Mesenchymal stem cell (in vitro differentiated cells and primary cell): ENCODE measurements around the gene SRSF2.
A peak's percentile ranks its signal among the peaks of the same experiment; 100 is the strongest.

Experiments
- DNase-seq: peaks from one replicate; pipeline ENCODE4 v3.0.0-alpha.2; 2013
- H2AFZ ChIP-seq: one replicate; pipeline ENCODE4 v1.6.1; 2013; ENCODE audit warnings: low read depth, mild to moderate bottlenecking, control low read depth, inconsistent platforms, low read length, moderate library complexity
- H2AK5ac ChIP-seq: 2 replicates; pipeline ENCODE4 v1.6.1; 2013; ENCODE audit warnings: low read length, moderate library complexity, mild to moderate bottlenecking, inconsistent platforms; ENCODE audit not compliant: severe bottlenecking
- H2BK120ac ChIP-seq: one replicate; pipeline ENCODE4 v1.6.1; 2013; ENCODE audit warnings: low read depth, mild to moderate bottlenecking, inconsistent platforms, low read length, moderate library complexity
- H2BK12ac ChIP-seq, 2 experiments: one replicate each; pipeline ENCODE4 v1.6.1; 2013; ENCODE audit warnings: inconsistent platforms in 2 of 2, low read length in 2 of 2, mild to moderate bottlenecking in 2 of 2, moderate library complexity in 2 of 2, control low read depth in 1 of 2
- H2BK15ac ChIP-seq: one replicate; pipeline ENCODE4 v1.6.1; 2013; ENCODE audit warnings: mild to moderate bottlenecking, low read depth, inconsistent platforms; ENCODE audit not compliant: poor library complexity, severe bottlenecking
- H2BK5ac ChIP-seq: 2 replicates; pipeline ENCODE4 v1.6.1; 2013; ENCODE audit warnings: low read depth, mild to moderate bottlenecking, low read length, control low read depth, inconsistent platforms; ENCODE audit not compliant: poor library complexity, severe bottlenecking
- H3K14ac ChIP-seq, 2 experiments: one replicate each; pipeline ENCODE4 v1.6.1; 2013; ENCODE audit warnings: inconsistent platforms in 2 of 2, low read length in 2 of 2, control low read depth in 1 of 2, mild to moderate bottlenecking in 1 of 2, moderate library complexity in 1 of 2
- H3K18ac ChIP-seq, 2 experiments: one replicate each; pipeline ENCODE4 v1.6.1; 2013; ENCODE audit warnings: inconsistent platforms in 2 of 2, low read length in 2 of 2, control low read depth in 1 of 2, low read depth in 1 of 2, mild to moderate bottlenecking in 1 of 2
- H3K23ac ChIP-seq, 2 experiments: one replicate each; pipeline ENCODE4 v1.6.1; 2013; ENCODE audit warnings: inconsistent platforms in 2 of 2, low read length in 2 of 2, mild to moderate bottlenecking in 2 of 2, moderate library complexity in 2 of 2, control low read depth in 1 of 2
- H3K27ac ChIP-seq: 2 replicates; pipeline ENCODE4 v1.5.1; 2013; ENCODE audit warnings: mild to moderate bottlenecking, moderate library complexity, low read length, control low read depth, inconsistent platforms; ENCODE audit not compliant: poor library complexity, severe bottlenecking
- H3K27me3 ChIP-seq, 2 experiments: 2 replicates each; pipeline versions ENCODE4 v1.6.1 to v1.7.0; 2013; ENCODE audit warnings: low read length in 2 of 2, mild to moderate bottlenecking in 2 of 2, moderate library complexity in 2 of 2, control low read depth in 1 of 2, inconsistent platforms in 1 of 2; ENCODE audit not compliant: control insufficient read depth in 1 of 2, insufficient read depth in 1 of 2
- H3K36me3 ChIP-seq, 2 experiments: 2 replicates each; pipeline versions ENCODE4 v1.6.1 to v1.7.0; 2013; ENCODE audit warnings: low read length in 2 of 2, control low read depth in 1 of 2, inconsistent platforms in 1 of 2, low read depth in 1 of 2, mild to moderate bottlenecking in 1 of 2; ENCODE audit not compliant: insufficient read depth in 2 of 2, control insufficient read depth in 1 of 2
- H3K4ac ChIP-seq, 2 experiments: one replicate each; pipeline ENCODE4 v1.6.1; 2013; ENCODE audit warnings: inconsistent platforms in 2 of 2, low read length in 2 of 2, mild to moderate bottlenecking in 2 of 2, moderate library complexity in 2 of 2, control low read depth in 1 of 2, low read depth in 1 of 2
- H3K4me1 ChIP-seq: 2 replicates; pipeline ENCODE4 v1.6.1; 2013; ENCODE audit warnings: low read depth, low read length, control low read depth; ENCODE audit not compliant: control insufficient read depth, insufficient read depth
- H3K4me2 ChIP-seq: 2 replicates; pipeline ENCODE4 v1.6.1; 2013; ENCODE audit warnings: low read length, mild to moderate bottlenecking, inconsistent platforms; ENCODE audit not compliant: poor library complexity, severe bottlenecking
- H3K4me3 ChIP-seq, 2 experiments: 2 replicates each; pipeline versions ENCODE4 v1.5.1 to v1.7.0; 2013; ENCODE audit warnings: low read length in 2 of 2, mild to moderate bottlenecking in 2 of 2, control low read depth in 1 of 2, low read depth in 1 of 2; ENCODE audit not compliant: insufficient read depth in 1 of 2
- H3K79me1 ChIP-seq: replicated peaks from 2 replicates; pipeline ENCODE4 v1.6.1; 2013; ENCODE audit warnings: mild to moderate bottlenecking, control low read depth, low read length, inconsistent platforms; ENCODE audit not compliant: poor library complexity, severe bottlenecking
- H3K9ac ChIP-seq: 2 replicates; pipeline ENCODE4 v1.7.0; 2013; ENCODE audit warnings: mild to moderate bottlenecking, low read length, moderate library complexity
- H3K9me3 ChIP-seq: 2 replicates; pipeline ENCODE4 v1.7.0; 2013; ENCODE audit warnings: mild to moderate bottlenecking, low read length; ENCODE audit not compliant: control insufficient read depth
- H4K8ac ChIP-seq: one replicate; pipeline ENCODE4 v1.6.1; 2013; ENCODE audit warnings: inconsistent platforms, mild to moderate bottlenecking, low read length, moderate library complexity
- H4K91ac ChIP-seq: one replicate; pipeline ENCODE4 v1.6.1; 2013; ENCODE audit warnings: mild to moderate bottlenecking, low read length, inconsistent platforms
- WGBS: methylation state at CpG from one replicate; pipeline ENCODE4 v1.1.7; 2013; ENCODE audit warnings: mixed read lengths; 5-methylcytosine and 5-hydroxymethylcytosine counted together

The SRSF2 gene

GRCh38 chr17:76707985-76708807, 28.9 kb downstream of the SRSF2 start:
- Histone ChIP-seq H2BK5ac (peak overlapping the region; percentile 0), H3K9ac (peak overlapping the region; percentile 94), H3K23ac (no peak overlapping the region), H2BK15ac (no peak overlapping the region), H2AFZ (no peak overlapping the region), H2AK5ac (peak overlapping the region; percentile 88), H4K91ac (no peak overlapping the region), H3K9me3 (no peaks in the 10 kb centered on the region), H3K4me3 (peak overlapping the region in 1 of 2 experiments; percentile 84), H2BK120ac (peak overlapping the region; percentile 71), H3K4ac (peak overlapping the region; percentile 17 to 72), H3K4me2 (peak overlapping the region; percentile 69), H3K27me3 (no peaks in the 10 kb centered on the region), H4K8ac (peak overlapping the region; percentile 3), H2BK12ac (peak overlapping the region; percentile 75 to 76), H3K27ac (peak overlapping the region; percentile 91), H3K36me3 (peaks cover 7 to 15% of the 10 kb centered on the region in 2 experiments), H3K4me1 (peaks cover 30% of the 10 kb centered on the region), H3K14ac (no peak overlapping the region), H3K18ac (peak overlapping the region; percentile 11 to 55), H3K79me1 (peaks cover 6% of the 10 kb centered on the region)
- peak; percentile 49 for DNase-seq
- 31% methylated on average over 14 of the region's 14 CpGs for WGBS

- 79% methylated on average over 3 of the region's 3 CpGs for WGBS
Observed at GRCh38 chr17:76706817-76707216, 30.3 kb downstream of the SRSF2 start.

DNA sequence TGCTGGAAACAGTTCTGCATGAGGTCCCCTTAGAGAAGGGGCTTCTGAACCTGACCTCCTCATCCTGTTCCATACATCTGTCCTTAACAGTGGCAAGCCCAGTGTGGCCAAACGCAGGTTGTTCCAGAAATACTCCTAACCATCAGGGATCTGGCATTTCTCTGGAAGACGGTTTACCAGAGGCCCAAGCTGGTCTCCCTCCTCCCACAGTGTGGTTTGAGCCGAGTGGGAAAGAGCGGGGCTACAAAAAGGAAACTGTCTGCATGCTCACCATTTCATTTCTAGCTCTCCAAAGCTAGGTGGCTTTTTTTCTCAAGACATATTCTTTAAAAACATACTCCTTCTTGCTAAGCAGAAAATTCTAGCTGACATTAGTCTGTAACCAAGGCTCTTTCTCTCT, 32.3 kb downstream of the SRSF2 start:
- no peak overlapping the region for H2AK5ac ChIP-seq
- H3K79me1 ChIP-seq: no peaks in the 10 kb centered on the region
- no peak overlapping the region for H3K4me3 ChIP-seq
- no peaks in the 10 kb centered on the region for H3K9me3 ChIP-seq
- H3K9ac ChIP-seq: peak overlapping the region; percentile 0
- no peak for DNase-seq
- no peak overlapping the region for H2AFZ ChIP-seq
- H2BK120ac ChIP-seq: no peak overlapping the region
- H2BK15ac ChIP-seq: no peak overlapping the region
- whole genome bisulfite sequencing: 71% methylated on average over 4 of the region's 4 CpGs
- H3K27me3 ChIP-seq: no peaks in the 10 kb centered on the region
- H3K27ac ChIP-seq: no peak overlapping the region
- peaks cover 0 to 12% of the 10 kb centered on the region in 2 experiments for H3K36me3 ChIP-seq
- no peak overlapping the region for H3K14ac ChIP-seq
- H2BK12ac ChIP-seq: no peak overlapping the region
- H3K18ac ChIP-seq: no peak overlapping the region
- no peak overlapping the region for H3K4me2 ChIP-seq
- H4K8ac ChIP-seq: no peak overlapping the region
- no peak overlapping the region for H3K4ac ChIP-seq
- H4K91ac ChIP-seq: no peak overlapping the region
- H3K23ac ChIP-seq: no peak overlapping the region
- peaks cover 47% of the 10 kb centered on the region for H3K4me1 ChIP-seq
- H2BK5ac ChIP-seq: no peak overlapping the region

More at GRCh38 chr17:76706817-76707216, 30.3 kb downstream of the SRSF2 start:
- H3K27me3 ChIP-seq: no peaks in the 10 kb centered on the region
- no peak overlapping the region for H3K9ac ChIP-seq
- H3K4me3 ChIP-seq: no peak overlapping the region
- no peaks in the 10 kb centered on the region for H3K9me3 ChIP-seq
- H2BK12ac ChIP-seq: no peak overlapping the region
- no peak overlapping the region for H2BK120ac ChIP-seq
- no peak overlapping the region for H3K23ac ChIP-seq
- H2AFZ ChIP-seq: no peak overlapping the region
- no peak overlapping the region for H3K4me2 ChIP-seq
- no peak overlapping the region for H3K4ac ChIP-seq
- H2BK5ac ChIP-seq: no peak overlapping the region
- H2AK5ac ChIP-seq: no peak overlapping the region
- H3K36me3 ChIP-seq: peaks cover 0 to 12% of the 10 kb centered on the region in 2 experiments
- H3K27ac ChIP-seq: no peak overlapping the region
- no peak overlapping the region for H2BK15ac ChIP-seq
- no peak overlapping the region for H4K91ac ChIP-seq
- no peak for DNase-seq
- peaks cover 35% of the 10 kb centered on the region for H3K4me1 ChIP-seq
- H4K8ac ChIP-seq: no peak overlapping the region
- no peak overlapping the region for H3K14ac ChIP-seq
- H3K18ac ChIP-seq: no peak overlapping the region
- H3K79me1 ChIP-seq: peaks cover under 1% of the 10 kb centered on the region

DNA sequence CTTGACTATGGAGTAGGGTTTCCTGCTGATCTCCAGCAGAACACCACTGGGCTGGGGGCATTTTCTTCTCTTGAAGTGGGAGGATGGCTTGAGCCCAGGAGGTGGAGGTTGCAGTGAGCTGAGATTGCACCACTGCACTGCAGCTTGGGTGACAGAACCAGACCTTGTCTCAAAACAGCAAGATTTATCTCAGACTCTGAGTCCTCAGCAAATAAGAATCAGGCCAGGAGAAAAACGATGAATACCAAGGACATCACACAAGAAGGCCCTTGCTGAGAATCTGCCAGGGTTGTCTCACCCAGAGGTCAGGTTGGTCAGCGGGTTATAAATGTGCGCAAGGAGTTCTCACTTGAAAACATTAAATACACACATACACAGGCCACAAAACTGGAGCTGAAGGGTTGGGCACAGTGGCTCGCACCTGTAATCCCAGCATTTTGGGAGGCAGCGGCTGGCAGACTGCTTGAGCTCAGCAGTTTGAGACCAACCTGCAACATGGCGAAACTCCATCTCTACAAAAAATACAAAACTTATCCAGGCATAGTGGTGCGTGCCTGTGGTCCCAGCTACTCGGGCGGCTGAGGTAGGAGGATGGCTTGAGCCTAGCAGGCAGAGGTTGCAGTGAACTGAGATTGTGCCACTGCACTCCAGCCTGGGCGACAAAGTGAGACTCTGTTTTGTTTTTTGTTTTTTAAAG, 34.0 kb downstream of the SRSF2 start:
- no peak overlapping the region for H3K14ac ChIP-seq

More for the DNA sequence above, 34.0 kb downstream of the SRSF2 start:
- Histone ChIP-seq H4K91ac (no peak overlapping the region), H3K18ac (no peak overlapping the region), H3K4me1 (peaks cover 46% of the 10 kb centered on the region), H2BK5ac (no peak overlapping the region), H3K4me3 (no peak overlapping the region), H2BK15ac (no peak overlapping the region), H3K9ac (no peak overlapping the region), H2BK12ac (no peak overlapping the region), H2BK120ac (no peak overlapping the region), H3K36me3 (peaks cover 0 to 12% of the 10 kb centered on the region in 2 experiments), H2AFZ (no peak overlapping the region), H2AK5ac (peak overlapping the region; percentile 58), H3K4me2 (no peak overlapping the region), H3K9me3 (no peaks in the 10 kb centered on the region), H3K4ac (no peak overlapping the region), H3K23ac (no peak overlapping the region), H3K79me1 (no peaks in the 10 kb centered on the region), H3K27ac (no peak overlapping the region), H4K8ac (no peak overlapping the region), H3K27me3 (no peaks in the 10 kb centered on the region)
- 95% methylated on average over 9 of the region's 10 CpGs for WGBS
- DNase-seq: no peak
